Muscle layer of duodenum (tissue), 2 donors: ENCODE results near the gene GRIN3A.

Experiments used
- H3K27ac ChIP-seq: one replicate; pipeline ENCODE4 v1.7.0; 2013; ENCODE audit warnings: mild to moderate bottlenecking, low read length
- H3K27me3 ChIP-seq: one replicate; pipeline ENCODE4 v1.7.0; 2013; ENCODE audit warnings: low read depth, mild to moderate bottlenecking, control low read depth, low read length
- H3K36me3 ChIP-seq, 2 donors: one replicate each; pipeline ENCODE4 v1.7.0; 2013; ENCODE audit warnings: low read length in 2 of 2, control low read depth in 1 of 2, mild to moderate bottlenecking in 1 of 2; ENCODE audit not compliant: insufficient read depth in 2 of 2, control insufficient read depth in 1 of 2
- H3K4me1 ChIP-seq, 2 donors: one replicate each; pipeline ENCODE4 v1.7.0; 2013; ENCODE audit warnings: low read length in 2 of 2, mild to moderate bottlenecking in 2 of 2, control low read depth in 1 of 2, moderate library complexity in 1 of 2; ENCODE audit not compliant: insufficient read depth in 2 of 2, control insufficient read depth in 1 of 2
- H3K4me3 ChIP-seq, 2 donors: one replicate each; pipeline ENCODE4 v1.7.0; 2013; ENCODE audit warnings: low read length in 2 of 2, low read depth in 1 of 2, mild to moderate bottlenecking in 1 of 2
- H3K9me3 ChIP-seq, 2 donors: one replicate each; pipeline ENCODE4 v1.7.0; 2013; ENCODE audit warnings: low read length in 2 of 2, control low read depth in 1 of 2, mild to moderate bottlenecking in 1 of 2; ENCODE audit not compliant: control insufficient read depth in 1 of 2
- donor health status: healthy.

Gene GRIN3A

DNA sequence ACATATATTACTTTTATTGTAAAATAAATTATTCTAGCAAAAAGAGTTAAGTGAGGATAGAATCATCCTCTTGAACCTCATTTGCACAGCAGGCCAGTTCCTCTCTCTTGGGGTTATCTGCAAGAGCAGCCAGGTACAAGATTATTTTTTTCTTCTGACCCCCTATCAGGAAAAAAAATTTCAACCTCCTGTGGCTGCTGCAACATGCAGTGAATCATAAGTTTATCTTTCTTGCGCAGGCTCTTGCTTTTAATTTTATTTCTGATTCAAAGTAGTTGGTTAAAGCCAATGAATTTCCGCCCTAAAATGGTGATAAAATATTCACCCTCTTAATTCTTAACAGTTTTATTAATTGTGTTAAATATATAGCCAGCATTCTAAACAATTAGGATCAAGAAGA, 74.0 kb downstream of the GRIN3A start:
- Histone ChIP-seq H3K27ac (no peak overlapping the region), H3K27me3 (no peaks in the 10 kb centered on the region), H3K36me3 (no peaks in the 10 kb centered on the region), H3K9me3 (no peaks in the 10 kb centered on the region), H3K4me1 (no peaks in the 10 kb centered on the region), H3K4me3 (no peak overlapping the region)

DNA sequence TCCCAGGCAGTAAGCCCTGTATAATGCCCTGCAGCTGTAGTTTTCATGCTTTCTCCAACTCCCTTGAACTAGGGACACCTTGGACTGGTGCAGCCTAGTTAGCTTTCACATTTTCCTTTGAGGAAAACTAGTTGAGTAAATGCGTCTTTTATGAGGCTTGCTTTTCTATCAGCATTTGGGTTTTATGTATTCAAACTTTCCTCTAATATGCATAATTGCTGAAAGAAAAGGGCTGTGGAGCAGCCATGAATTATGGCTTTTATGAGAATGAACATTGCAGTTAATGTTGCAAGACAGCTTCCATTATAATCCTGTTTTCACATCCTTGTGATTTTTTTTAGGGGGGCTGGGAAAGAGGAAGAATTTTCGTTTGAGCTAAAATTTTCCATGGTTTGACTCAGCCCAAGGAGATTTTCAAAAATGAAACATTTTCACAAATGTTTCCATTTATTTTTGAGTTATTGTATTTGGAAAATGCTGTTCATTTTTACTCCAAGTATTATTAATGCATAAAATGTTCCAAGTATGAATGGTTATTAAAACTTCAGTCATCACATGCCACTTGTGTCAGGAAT, 85.8 kb downstream of the GRIN3A start:
- H3K4me1 ChIP-seq: no peaks in the 10 kb centered on the region
- no peak overlapping the region for H3K27ac ChIP-seq
- no peaks in the 10 kb centered on the region for H3K36me3 ChIP-seq
- H3K27me3 ChIP-seq: no peaks in the 10 kb centered on the region
- no peaks in the 10 kb centered on the region for H3K9me3 ChIP-seq
- no peak overlapping the region for H3K4me3 ChIP-seq

- no peak overlapping the region for H3K4me3 ChIP-seq
- H3K4me1 ChIP-seq: no peaks in the 10 kb centered on the region
- H3K9me3 ChIP-seq: no peaks in the 10 kb centered on the region
- H3K27ac ChIP-seq: no peak overlapping the region
- no peaks in the 10 kb centered on the region for H3K36me3 ChIP-seq
- H3K27me3 ChIP-seq: no peaks in the 10 kb centered on the region
Observed at GRCh38 chr9:101650142-101650541, 88.3 kb downstream of the GRIN3A start.

DNA sequence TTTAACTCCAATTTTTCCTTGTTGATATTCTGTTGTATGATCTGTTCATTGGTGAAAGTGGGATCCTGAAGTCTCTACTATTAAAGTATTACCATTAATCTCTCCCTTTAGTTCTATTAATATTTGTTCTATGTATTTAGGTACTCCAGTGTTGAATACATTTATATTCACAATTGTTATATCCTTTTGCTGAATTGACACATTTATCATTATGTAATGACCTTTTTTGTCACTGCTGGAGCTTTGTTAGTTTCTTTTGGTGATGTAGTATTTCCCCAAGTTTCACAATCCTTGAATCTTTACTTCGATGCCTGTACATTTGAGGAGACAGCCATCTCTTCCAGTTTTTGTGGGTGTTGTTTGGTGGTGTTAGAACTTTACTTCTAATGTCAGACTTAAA, 90.0 kb downstream of the GRIN3A start:
- Histone ChIP-seq H3K36me3 (no peaks in the 10 kb centered on the region), H3K9me3 (no peaks in the 10 kb centered on the region), H3K4me3 (no peak overlapping the region), H3K27me3 (no peaks in the 10 kb centered on the region), H3K4me1 (no peaks in the 10 kb centered on the region), H3K27ac (no peak overlapping the region)

DNA sequence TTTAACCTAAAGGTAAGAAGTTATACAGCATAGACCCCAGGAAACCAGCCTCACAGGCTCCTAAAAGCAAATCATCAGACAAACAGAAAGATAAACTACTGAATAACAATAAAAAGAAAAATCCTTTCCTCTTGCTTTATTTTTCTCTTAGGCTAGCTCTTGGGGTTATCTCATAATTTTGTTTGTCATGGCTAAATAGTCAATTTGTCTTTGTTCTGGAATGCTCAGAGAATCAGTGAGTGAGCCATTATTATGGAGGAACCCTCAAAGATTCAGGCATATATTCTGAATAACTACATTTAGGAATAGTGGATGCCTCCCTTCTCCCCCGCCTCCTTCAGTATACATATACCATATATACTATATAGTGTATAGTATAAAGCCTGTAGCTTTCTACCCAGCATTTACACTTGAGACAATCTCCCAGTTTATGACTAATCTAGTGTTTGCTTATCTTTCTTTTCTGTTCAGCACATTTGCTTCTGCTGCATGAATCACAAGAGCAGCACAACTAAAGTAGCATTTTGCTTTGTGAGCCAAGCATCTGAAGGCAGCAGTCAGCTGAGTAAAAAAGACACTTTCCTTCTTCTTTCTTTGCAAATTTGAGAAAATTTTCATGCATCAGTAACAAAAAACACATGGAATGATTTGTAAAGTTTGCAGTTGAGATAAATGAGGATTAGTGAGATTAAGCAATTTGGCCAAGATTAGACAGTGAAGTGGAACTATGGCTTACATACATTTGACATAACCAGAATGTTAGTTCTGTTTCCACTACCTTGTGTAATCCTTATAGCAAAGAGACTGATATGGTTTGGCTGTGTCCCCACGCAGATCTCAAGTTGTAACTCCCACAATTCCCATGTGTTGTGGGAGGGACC, 98.4 kb downstream of the GRIN3A start:
- no peak overlapping the region for H3K27ac ChIP-seq
- no peaks in the 10 kb centered on the region for H3K36me3 ChIP-seq

DNA sequence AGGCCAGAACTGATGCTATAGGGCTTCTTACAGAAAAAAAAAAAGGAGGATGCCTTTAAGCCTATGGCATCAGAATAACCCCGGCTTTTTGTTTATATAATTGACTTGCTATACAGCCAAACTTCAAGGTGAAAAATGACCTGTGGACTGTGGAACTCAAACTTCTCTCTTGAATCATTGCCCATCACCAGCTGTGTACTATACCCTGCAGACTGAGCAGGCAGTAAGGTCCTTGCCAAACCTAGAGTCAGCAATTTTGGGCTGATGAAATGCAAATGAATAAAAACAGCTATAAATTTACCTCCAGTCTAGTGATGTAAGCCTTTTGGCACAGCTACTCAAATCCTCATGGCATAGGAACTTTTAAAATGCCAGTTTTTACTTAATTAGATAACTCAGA, 99.1 kb downstream of the GRIN3A start:
- H3K4me3 ChIP-seq: no peak overlapping the region
- peaks cover 0 to 6% of the 10 kb centered on the region in 2 donors for H3K4me1 ChIP-seq
- H3K36me3 ChIP-seq: no peaks in the 10 kb centered on the region

More for the DNA sequence above, 98.4 kb downstream of the GRIN3A start:
- H3K9me3 ChIP-seq: peaks cover 5 to 6% of the 10 kb centered on the region in 2 donors
- H3K4me1 ChIP-seq: peaks cover 0 to 6% of the 10 kb centered on the region in 2 donors
- no peak overlapping the region for H3K4me3 ChIP-seq
- no peaks in the 10 kb centered on the region for H3K27me3 ChIP-seq

DNA sequence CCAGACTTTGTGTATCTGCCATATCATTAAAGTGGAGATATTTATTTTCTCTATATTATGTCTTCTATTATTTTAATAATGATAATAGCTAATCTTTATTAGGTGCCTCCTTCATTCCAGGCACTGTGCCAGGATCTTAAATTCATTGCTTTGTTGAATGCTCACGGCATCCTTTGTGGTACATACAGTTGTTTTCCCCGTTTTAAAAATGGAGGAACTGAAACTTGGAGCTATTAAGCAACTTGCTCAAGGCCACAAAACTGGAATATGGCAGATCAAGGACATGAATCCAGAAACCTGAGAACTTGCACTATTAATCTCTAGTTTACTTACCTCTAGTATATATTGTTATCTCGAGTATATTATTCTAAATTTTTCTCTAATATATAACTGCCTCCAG, 102.2 kb downstream of the GRIN3A start:
- Histone ChIP-seq H3K27me3 (no peaks in the 10 kb centered on the region), H3K4me1 (peaks cover 0 to 6% of the 10 kb centered on the region in 2 donors), H3K36me3 (no peaks in the 10 kb centered on the region), H3K27ac (no peak overlapping the region), H3K4me3 (no peak overlapping the region), H3K9me3 (no peaks in the 10 kb centered on the region)

More for the DNA sequence above, 99.1 kb downstream of the GRIN3A start:
- H3K27me3 ChIP-seq: no peaks in the 10 kb centered on the region
- peaks cover 5 to 6% of the 10 kb centered on the region in 2 donors for H3K9me3 ChIP-seq
- H3K27ac ChIP-seq: no peak overlapping the region

DNA sequence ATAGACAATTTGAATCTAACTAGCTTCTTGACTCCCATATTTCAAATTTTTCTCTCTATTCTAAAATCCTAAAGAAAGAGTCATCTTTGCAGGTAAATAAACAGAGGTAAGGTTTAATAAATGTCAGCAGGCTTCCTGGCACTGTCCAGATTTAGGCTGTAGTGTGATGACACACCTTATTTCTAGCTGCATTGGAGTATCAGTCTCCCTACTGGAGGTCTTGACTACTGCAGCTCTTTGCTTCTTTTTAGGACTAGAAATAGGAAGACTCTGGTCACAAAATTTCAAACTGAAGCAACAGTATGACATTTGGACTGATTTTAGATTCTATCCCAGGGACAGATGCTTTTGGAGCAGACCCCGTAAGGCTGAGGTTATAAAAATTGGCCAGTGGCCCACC, 103.0 kb downstream of the GRIN3A start:
- H3K9me3 ChIP-seq: no peaks in the 10 kb centered on the region
- H3K4me1 ChIP-seq: peaks cover 0 to 6% of the 10 kb centered on the region in 2 donors
- no peak overlapping the region for H3K4me3 ChIP-seq
- no peaks in the 10 kb centered on the region for H3K27me3 ChIP-seq
- no peaks in the 10 kb centered on the region for H3K36me3 ChIP-seq
- no peak overlapping the region for H3K27ac ChIP-seq

DNA sequence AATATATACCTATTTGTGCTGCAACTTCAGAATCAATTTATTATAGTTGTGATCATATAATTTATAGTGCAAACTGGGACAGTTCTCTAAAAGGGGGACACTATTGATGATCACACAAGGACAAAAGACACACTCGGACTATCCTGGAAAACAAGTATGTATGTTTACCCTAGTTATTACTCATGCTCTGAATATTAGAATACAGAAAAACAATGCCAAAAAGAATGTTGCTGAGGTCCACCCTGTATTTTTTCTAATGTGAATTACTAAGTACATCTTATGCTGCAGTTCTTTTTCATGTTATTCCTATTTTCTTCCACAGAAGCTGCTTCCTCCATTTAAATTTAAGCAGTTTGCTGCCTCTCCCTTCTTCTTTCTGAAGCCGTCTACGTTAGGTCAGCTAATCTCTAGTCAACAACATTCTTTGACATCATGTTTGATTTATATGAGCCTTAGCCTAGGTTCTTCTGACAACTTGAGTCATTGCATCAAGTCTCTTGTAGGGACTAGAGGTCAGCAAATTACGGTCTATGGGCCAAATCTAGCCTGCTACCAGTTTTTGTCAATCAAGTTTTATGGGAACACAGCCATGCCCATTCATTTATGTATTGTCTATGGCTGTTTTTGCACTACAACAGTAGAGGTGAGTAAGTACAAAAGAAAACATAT, 103.6 kb downstream of the GRIN3A start:
- Histone ChIP-seq H3K4me1 (peaks cover 0 to 6% of the 10 kb centered on the region in 2 donors), H3K36me3 (no peaks in the 10 kb centered on the region), H3K27me3 (no peaks in the 10 kb centered on the region), H3K4me3 (no peak overlapping the region), H3K9me3 (no peaks in the 10 kb centered on the region), H3K27ac (no peak overlapping the region)

- Histone ChIP-seq H3K9me3 (no peaks in the 10 kb centered on the region), H3K36me3 (no peaks in the 10 kb centered on the region), H3K4me1 (no peaks in the 10 kb centered on the region), H3K4me3 (no peak overlapping the region), H3K27me3 (no peaks in the 10 kb centered on the region), H3K27ac (no peak overlapping the region)
Observed at GRCh38 chr9:101632611-101633010, 105.8 kb downstream of the GRIN3A start.

GRCh38 chr9:101631892-101632291, 106.6 kb downstream of the GRIN3A start:
- H3K4me3 ChIP-seq: no peak overlapping the region
- H3K27ac ChIP-seq: no peak overlapping the region
- no peaks in the 10 kb centered on the region for H3K36me3 ChIP-seq
- H3K9me3 ChIP-seq: no peaks in the 10 kb centered on the region
- H3K4me1 ChIP-seq: no peaks in the 10 kb centered on the region
- no peaks in the 10 kb centered on the region for H3K27me3 ChIP-seq
